ENCODE measurements around the gene POLE.

Gene POLE

DNA sequence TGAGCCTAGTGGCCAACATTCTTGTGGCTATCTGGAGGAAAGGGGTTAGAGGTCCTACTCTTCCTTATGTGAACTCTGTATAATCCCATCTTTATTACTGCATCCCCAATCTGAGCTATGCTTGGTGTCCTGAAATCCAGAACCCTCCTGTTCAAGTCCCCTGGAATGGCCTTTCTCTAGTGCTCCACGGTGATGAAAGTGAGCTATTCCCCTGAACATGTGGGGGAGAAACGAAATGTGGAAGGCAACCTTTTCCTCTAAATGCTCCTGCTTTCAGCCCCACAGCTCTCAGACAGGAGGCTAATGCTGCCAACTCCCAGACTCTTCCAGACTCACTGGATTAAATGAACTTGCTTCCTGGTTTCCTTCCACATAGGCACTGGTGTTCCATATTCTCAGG, 21.0 kb upstream of the POLE start:
- Histone ChIP-seq H3K4me1 (ENCODE audit: insufficient read depth, low read length, poor library complexity, severe bottlenecking) (peaks cover 15% of the 10 kb centered on the region), H3K9ac (ENCODE audit: low read depth, low read length, poor library complexity, severe bottlenecking) (no peak overlapping the region), H3K9me3 (ENCODE audit: insufficient read depth, low read depth, low read length) (no peaks in the 10 kb centered on the region), H2AFZ (ENCODE audit: low read length) (no peak overlapping the region), H3K4me2 (ENCODE audit: low read depth, low read length, poor library complexity, severe bottlenecking) (no peak overlapping the region), H4K20me1 (ENCODE audit: insufficient read depth, low read length, poor library complexity, severe bottlenecking) (peaks cover 9% of the 10 kb centered on the region), H3F3A (ENCODE audit: low read depth) (no peaks in the 10 kb centered on the region), H3K36me3 (ENCODE audit: insufficient read depth, low read length) (peaks cover 3% of the 10 kb centered on the region; the same call in 1 of the 2 replicates), H3K4me3 (ENCODE audit: low read length, poor library complexity, severe bottlenecking) (no peak overlapping the region), H3K27me3 (ENCODE audit: insufficient read depth, low read length, poor library complexity, severe bottlenecking) (no peaks in the 10 kb centered on the region), H3K79me2 (ENCODE audit: insufficient read depth, low read length) (peaks cover 33% of the 10 kb centered on the region), H3K9me2 (replicated peaks; ENCODE audit: low read depth, low read length) (no peaks in the 10 kb centered on the region)
- TF ChIP-seq, protein P1, sequence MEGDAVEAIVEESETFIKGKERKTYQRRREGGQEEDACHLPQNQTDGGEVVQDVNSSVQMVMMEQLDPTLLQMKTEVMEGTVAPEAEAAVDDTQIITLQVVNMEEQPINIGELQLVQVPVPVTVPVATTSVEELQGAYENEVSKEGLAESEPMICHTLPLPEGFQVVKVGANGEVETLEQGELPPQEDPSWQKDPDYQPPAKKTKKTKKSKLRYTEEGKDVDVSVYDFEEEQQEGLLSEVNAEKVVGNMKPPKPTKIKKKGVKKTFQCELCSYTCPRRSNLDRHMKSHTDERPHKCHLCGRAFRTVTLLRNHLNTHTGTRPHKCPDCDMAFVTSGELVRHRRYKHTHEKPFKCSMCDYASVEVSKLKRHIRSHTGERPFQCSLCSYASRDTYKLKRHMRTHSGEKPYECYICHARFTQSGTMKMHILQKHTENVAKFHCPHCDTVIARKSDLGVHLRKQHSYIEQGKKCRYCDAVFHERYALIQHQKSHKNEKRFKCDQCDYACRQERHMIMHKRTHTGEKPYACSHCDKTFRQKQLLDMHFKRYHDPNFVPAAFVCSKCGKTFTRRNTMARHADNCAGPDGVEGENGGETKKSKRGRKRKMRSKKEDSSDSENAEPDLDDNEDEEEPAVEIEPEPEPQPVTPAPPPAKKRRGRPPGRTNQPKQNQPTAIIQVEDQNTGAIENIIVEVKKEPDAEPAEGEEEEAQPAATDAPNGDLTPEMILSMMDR (conservative IDR thresholded peaks at IDR 0.05; ENCODE audit: low read length), result no peak
- no peak for TF ChIP-seq EZH2phosphoT487 (IDR thresholded peaks at IDR 0.05; ENCODE audit: borderline replicate concordance)

DNA sequence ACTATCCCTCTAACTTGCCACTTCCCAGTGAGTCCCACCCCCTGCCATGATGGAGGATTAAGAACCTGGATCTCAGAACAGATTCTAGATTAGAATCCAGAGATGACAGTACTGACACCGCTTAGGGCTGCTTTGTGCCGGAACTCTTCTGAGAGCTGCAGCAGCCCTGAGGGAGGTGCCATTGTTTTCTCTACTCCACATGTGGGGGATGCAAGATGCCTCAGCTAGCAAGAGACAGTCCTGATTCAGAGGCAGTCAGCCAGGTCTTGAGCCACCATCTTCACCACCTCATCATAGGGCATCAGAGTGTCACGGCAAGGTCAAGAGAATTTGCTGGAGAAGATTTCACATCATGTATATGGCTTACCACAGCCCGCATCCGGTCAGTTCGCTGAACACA, 20.1 kb upstream of the POLE start:
- no peaks in the 10 kb centered on the region for H3F3A ChIP-seq (ENCODE audit: low read depth)
- H2AFZ ChIP-seq (ENCODE audit: low read length), result no peak overlapping the region
- H3K79me2 ChIP-seq (ENCODE audit: insufficient read depth, low read length), result peaks cover 24% of the 10 kb centered on the region
- H3K4me1 ChIP-seq (ENCODE audit: insufficient read depth, low read length, poor library complexity, severe bottlenecking), result peaks cover 21% of the 10 kb centered on the region
- peaks cover 3% of the 10 kb centered on the region; the same call in 1 of the 2 replicates for H3K36me3 ChIP-seq (ENCODE audit: insufficient read depth, low read length)
- no peak overlapping the region for H3K4me2 ChIP-seq (ENCODE audit: low read depth, low read length, poor library complexity, severe bottlenecking)
- TF ChIP-seq, protein P1 (conservative IDR thresholded peaks at IDR 0.05; ENCODE audit: low read length), result no peak
- TF ChIP-seq EZH2phosphoT487 (IDR thresholded peaks at IDR 0.05; ENCODE audit: borderline replicate concordance), result no peak
- H4K20me1 ChIP-seq (ENCODE audit: insufficient read depth, low read length, poor library complexity, severe bottlenecking), result peaks cover 7% of the 10 kb centered on the region
- no peak overlapping the region for H3K4me3 ChIP-seq (ENCODE audit: low read length, poor library complexity, severe bottlenecking)
- no peaks in the 10 kb centered on the region for H3K9me2 ChIP-seq (replicated peaks; ENCODE audit: low read depth, low read length)
- no peak overlapping the region for H3K9ac ChIP-seq (ENCODE audit: low read depth, low read length, poor library complexity, severe bottlenecking)
- H3K9me3 ChIP-seq (ENCODE audit: insufficient read depth, low read depth, low read length), result no peaks in the 10 kb centered on the region
- H3K27me3 ChIP-seq (ENCODE audit: insufficient read depth, low read length, poor library complexity, severe bottlenecking), result no peaks in the 10 kb centered on the region

DNA sequence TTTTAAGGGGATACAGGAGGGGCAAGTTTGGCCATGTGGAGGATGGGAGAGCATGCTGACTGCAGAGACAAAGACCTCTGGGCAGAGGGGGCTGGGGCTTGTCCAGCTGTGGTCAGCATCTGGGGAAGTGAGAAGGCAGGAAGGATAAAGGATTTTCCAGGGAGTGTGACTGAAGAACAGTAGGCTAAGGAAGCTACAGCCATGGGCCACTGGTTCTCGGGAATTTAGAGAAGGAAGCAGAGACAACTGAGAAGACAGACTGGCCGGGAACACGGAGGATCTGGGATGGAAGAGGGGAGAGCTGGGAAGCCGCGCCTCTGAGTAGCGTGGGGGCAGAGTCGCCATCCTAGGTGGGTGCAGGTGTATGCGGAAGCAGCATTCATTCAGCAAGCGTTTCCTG, 16.5 kb upstream of the POLE start:
- Histone ChIP-seq H3K9ac (ENCODE audit: low read depth, low read length, poor library complexity, severe bottlenecking) (no peak overlapping the region), H3K27me3 (ENCODE audit: insufficient read depth, low read length, poor library complexity, severe bottlenecking) (no peaks in the 10 kb centered on the region), H3K79me2 (ENCODE audit: insufficient read depth, low read length) (no peaks in the 10 kb centered on the region)

More for the DNA sequence above, 16.5 kb upstream of the POLE start:
- Histone ChIP-seq H3K4me1 (ENCODE audit: insufficient read depth, low read length, poor library complexity, severe bottlenecking) (peaks cover 13% of the 10 kb centered on the region), H3K9me2 (replicated peaks; ENCODE audit: low read depth, low read length) (no peaks in the 10 kb centered on the region), H3K36me3 (ENCODE audit: insufficient read depth, low read length) (peaks cover 3% of the 10 kb centered on the region; the same call in 1 of the 2 replicates), H3F3A (ENCODE audit: low read depth) (no peaks in the 10 kb centered on the region), H3K9me3 (ENCODE audit: insufficient read depth, low read depth, low read length) (no peaks in the 10 kb centered on the region), H3K4me3 (ENCODE audit: low read length, poor library complexity, severe bottlenecking) (no peak overlapping the region), H2AFZ (ENCODE audit: low read length) (no peak overlapping the region), H4K20me1 (ENCODE audit: insufficient read depth, low read length, poor library complexity, severe bottlenecking) (no peaks in the 10 kb centered on the region), H3K4me2 (ENCODE audit: low read depth, low read length, poor library complexity, severe bottlenecking) (no peak overlapping the region)
- TF ChIP-seq, protein P1 (conservative IDR thresholded peaks at IDR 0.05; ENCODE audit: low read length), result no peak
- TF ChIP-seq EZH2phosphoT487 (IDR thresholded peaks at IDR 0.05; ENCODE audit: borderline replicate concordance), result no peak
